Mammary epithelial cell (primary cell): ENCODE results near the gene PDE11A.

Source experiments
- CTCF ChIP-seq, 2 donors: IDR thresholded peaks in 1 of 2; conservative IDR thresholded peaks in 1 of 2; 2 replicates each; pipeline ENCODE4 v1.5.1; 2011 to 2012; ENCODE audit warnings: inconsistent platforms in 2 of 2, low read length in 2 of 2, mild to moderate bottlenecking in 2 of 2, control low read depth in 1 of 2, low read depth in 1 of 2; ENCODE audit not compliant: insufficient read depth in 1 of 2; ENCODE audit errors: extremely low read depth in 1 of 2
- EZH2 ChIP-seq: IDR thresholded peaks from 2 replicates; pipeline ENCODE4 v1.6.1; 2012; ENCODE audit warnings: low read length, inconsistent platforms, borderline replicate concordance

- no peak for TF ChIP-seq CTCF (conservative IDR thresholded peaks at IDR 0.05 in 1 of 2, IDR thresholded peaks at IDR 0.05 in 1 of 2; ENCODE audit: extremely low read depth in 1 of 2, insufficient read depth in 1 of 2, low read depth in 1 of 2, low read length in 2 of 2)
- TF ChIP-seq EZH2: no peak
Observed at GRCh38 chr2:178016612-178017011, 56.0 kb downstream of the PDE11A start.
